Measurements from ENCODE around the gene DARS1. TPM values are rescaled to one million over a fixed set of nuclear protein-coding genes. Genes with fewer than 3 reads are reported as not detected.

DARS1 gene
- total RNA-seq, 6 experiments from 2014 or later: 19.9 to 49.1 (median 34.8) TPM

DNA sequence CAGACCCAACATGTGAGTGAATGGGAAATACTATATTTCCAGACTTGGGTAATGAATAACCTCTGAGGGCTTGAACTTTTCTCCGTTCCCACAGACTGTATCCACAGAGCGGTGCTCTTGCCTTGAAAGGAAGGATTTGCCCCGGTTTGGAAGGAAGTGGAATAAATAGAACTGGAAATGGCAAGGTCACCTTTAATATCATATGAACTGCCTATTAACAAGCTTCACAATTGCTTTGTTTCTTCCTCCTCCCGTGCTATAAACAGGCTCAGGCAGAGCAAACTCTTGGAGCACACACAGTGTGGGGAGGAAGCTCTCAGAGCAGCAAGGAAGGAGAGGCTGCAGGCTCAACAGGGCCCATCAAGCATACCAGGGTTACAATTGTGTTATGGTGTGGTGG, 28.5 kb upstream of the DARS1 start:
- no peaks in the 10 kb centered on the region for H3K27me3 ChIP-seq
- no peaks in the 10 kb centered on the region for H3K9me3 ChIP-seq
- ATAC-seq: peak; percentile 68 to 91 (median 83)
- intact Hi-C loops (cut with DNase I): no loop called here
- no peak for DNase-seq
- TF ChIP-seq POLR2A (IDR thresholded peaks at IDR 0.05): no peak
- TF ChIP-seq, protein P1, sequence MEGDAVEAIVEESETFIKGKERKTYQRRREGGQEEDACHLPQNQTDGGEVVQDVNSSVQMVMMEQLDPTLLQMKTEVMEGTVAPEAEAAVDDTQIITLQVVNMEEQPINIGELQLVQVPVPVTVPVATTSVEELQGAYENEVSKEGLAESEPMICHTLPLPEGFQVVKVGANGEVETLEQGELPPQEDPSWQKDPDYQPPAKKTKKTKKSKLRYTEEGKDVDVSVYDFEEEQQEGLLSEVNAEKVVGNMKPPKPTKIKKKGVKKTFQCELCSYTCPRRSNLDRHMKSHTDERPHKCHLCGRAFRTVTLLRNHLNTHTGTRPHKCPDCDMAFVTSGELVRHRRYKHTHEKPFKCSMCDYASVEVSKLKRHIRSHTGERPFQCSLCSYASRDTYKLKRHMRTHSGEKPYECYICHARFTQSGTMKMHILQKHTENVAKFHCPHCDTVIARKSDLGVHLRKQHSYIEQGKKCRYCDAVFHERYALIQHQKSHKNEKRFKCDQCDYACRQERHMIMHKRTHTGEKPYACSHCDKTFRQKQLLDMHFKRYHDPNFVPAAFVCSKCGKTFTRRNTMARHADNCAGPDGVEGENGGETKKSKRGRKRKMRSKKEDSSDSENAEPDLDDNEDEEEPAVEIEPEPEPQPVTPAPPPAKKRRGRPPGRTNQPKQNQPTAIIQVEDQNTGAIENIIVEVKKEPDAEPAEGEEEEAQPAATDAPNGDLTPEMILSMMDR (IDR thresholded peaks at IDR 0.05): no peak
- 11% methylated on average over 4 of the region's 4 CpGs for WGBS (ENCODE audit: insufficient coverage, low coverage, low lambda C conversion rate, missing lambda C conversion rate)
- H3K27ac ChIP-seq: no peak overlapping the region
- no peaks in the 10 kb centered on the region for H3K4me1 ChIP-seq
- no peak overlapping the region for H3K4me3 ChIP-seq
- no peaks in the 10 kb centered on the region for H3K36me3 ChIP-seq

DNA sequence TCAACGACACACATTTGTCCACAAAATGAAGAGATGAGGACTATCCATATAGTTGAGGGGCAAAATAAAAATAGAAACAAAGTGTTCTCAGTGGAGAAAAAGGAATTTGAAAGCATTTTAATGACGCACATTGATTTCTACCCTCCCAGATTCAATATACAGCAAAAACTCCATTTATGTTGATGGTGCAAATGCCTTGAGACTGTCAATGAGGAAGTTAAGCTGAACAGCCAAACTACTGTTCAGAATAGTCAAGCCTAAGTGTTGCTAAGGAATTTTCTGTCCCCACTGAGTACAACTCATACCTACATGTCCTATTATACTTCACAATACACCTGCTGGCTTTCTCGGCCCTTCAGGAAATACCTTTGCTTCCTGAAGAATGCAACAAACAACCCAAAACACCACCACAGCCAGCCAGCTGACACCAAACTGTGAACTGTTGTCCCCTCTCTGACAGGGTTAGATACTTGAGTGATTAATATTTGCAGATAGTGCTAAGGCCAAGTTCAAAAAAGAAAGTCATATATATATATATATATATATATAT, 27.8 kb upstream of the DARS1 start:
- ATAC-seq (peak in 2 of 4 donors; percentile 10 to 40), DNase-seq (no peak)
- Histone ChIP-seq H3K9me3 (no peaks in the 10 kb centered on the region), H3K4me1 (no peaks in the 10 kb centered on the region), H3K4me3 (no peak overlapping the region), H3K27ac (no peak overlapping the region), H3K27me3 (no peaks in the 10 kb centered on the region), H3K36me3 (no peaks in the 10 kb centered on the region)
- 77% methylated on average over 3 of the region's 3 CpGs for whole genome bisulfite sequencing (ENCODE audit: insufficient coverage, low coverage, low lambda C conversion rate, missing lambda C conversion rate)
- TF ChIP-seq, protein P1 (IDR thresholded peaks at IDR 0.05): no peak
- TF ChIP-seq POLR2A (IDR thresholded peaks at IDR 0.05): no peak
- intact Hi-C loops (cut with DNase I): no loop called here

DNA sequence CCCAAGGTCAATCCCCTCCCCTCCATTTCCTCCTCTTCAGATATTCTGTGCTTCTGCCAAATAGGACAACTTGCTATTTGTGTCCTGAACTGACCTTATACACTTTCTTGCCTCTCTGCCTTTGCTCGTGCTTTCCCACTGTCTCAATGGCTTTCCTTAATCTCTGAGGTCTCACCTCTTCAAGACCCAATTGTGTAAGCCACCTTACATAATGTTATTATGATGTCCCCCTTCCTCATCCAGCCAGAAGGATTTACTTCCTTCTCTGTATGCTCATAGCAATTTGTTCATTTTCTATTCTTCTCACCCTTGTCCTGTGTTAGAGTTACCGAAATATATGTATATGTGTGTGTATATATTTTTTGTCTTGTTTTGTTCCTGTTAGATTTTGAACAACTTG, 26.9 kb upstream of the DARS1 start:
- no peak overlapping the region for H3K27ac ChIP-seq
- WGBS (ENCODE audit: insufficient coverage, low coverage, low lambda C conversion rate, missing lambda C conversion rate): 68% methylated on average over 2 of the region's 2 CpGs
- TF ChIP-seq, protein P1 (IDR thresholded peaks at IDR 0.05): no peak
- no peak for TF ChIP-seq POLR2A (IDR thresholded peaks at IDR 0.05)
- ATAC-seq (peak in 1 of 4 donors; percentile 14), DNase-seq (no peak)
- no peaks in the 10 kb centered on the region for H3K36me3 ChIP-seq
- intact Hi-C loops (cut with DNase I): no loop called here
- H3K4me1 ChIP-seq: no peaks in the 10 kb centered on the region
- H3K27me3 ChIP-seq: no peaks in the 10 kb centered on the region
- H3K4me3 ChIP-seq: no peak overlapping the region
- H3K9me3 ChIP-seq: no peaks in the 10 kb centered on the region

DNA sequence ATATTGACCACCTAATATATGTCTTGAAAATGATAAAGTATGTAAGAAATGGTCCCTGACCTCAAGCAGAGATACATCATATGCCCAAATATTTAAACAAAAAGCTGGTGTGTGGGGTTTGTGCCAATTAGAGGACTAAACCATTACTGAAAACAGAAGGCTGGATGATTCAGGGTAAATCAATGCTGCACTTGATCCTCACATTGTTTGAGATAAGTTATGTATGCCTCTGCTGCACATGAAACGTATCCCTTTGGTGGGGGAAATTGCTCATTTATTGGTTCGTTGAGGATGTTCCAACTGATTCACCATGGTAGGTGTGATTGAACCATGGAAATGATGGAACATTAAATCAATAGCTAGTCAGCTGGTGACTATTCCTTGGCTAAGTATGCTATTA, 24.7 kb upstream of the DARS1 start:
- Histone ChIP-seq H3K27me3 (no peaks in the 10 kb centered on the region), H3K27ac (no peak overlapping the region), H3K9me3 (no peaks in the 10 kb centered on the region), H3K4me1 (no peaks in the 10 kb centered on the region), H3K4me3 (no peak overlapping the region), H3K36me3 (no peaks in the 10 kb centered on the region)
- DNase-seq (no peak), ATAC-seq (no peak)
- 92% methylated on average over 2 of the region's 2 CpGs for WGBS (ENCODE audit: insufficient coverage, low coverage, low lambda C conversion rate, missing lambda C conversion rate)
- TF ChIP-seq POLR2A (IDR thresholded peaks at IDR 0.05): no peak
- TF ChIP-seq, protein P1 (IDR thresholded peaks at IDR 0.05): no peak
- intact Hi-C loops (cut with DNase I): no loop called here

Data from right lobe of liver (tissue), 6 donors.